Choroid plexus epithelial cell (primary cell): ENCODE results near the gene DYSF.

Source experiments
- DNase-seq: peaks from one replicate; pipeline ENCODE4 v3.0.0-alpha.2; 2010; ENCODE audit warnings: low read depth
- H3K4me3 ChIP-seq: 2 replicates; pipeline ENCODE4 v1.5.1; 2011; ENCODE audit warnings: low read depth, mild to moderate bottlenecking, control low read depth, low read length, moderate library complexity
- CTCF ChIP-seq: conservative IDR thresholded peaks from 2 replicates; pipeline ENCODE4 v1.5.1; 2011; ENCODE audit warnings: low read depth, mild to moderate bottlenecking, control low read depth, inconsistent platforms, low read length, moderate library complexity

DYSF gene

GRCh38 chr2:71702971-71703898 lies 249.9 kb downstream of the DYSF start:
- DNase-seq: no peak
- TF ChIP-seq CTCF: no peak
- no peak overlapping the region for H3K4me3 ChIP-seq

GRCh38 chr2:71704131-71704561 lies 250.8 kb downstream of the DYSF start:
- DNase-seq: no peak
- no peak overlapping the region for H3K4me3 ChIP-seq
- no peak for TF ChIP-seq CTCF

GRCh38 chr2:71704688-71705087 lies 251.3 kb downstream of the DYSF start:
- no peak for DNase-seq
- no peak for TF ChIP-seq CTCF
- no peak overlapping the region for H3K4me3 ChIP-seq

GRCh38 chr2:71705171-71705960 lies 252.0 kb downstream of the DYSF start:
- no peak for TF ChIP-seq CTCF
- DNase-seq: no peak
- H3K4me3 ChIP-seq: no peak overlapping the region

- H3K4me3 ChIP-seq: no peak overlapping the region
- DNase-seq: no peak
- TF ChIP-seq CTCF: no peak
Measured at GRCh38 chr2:71706121-71706520, 252.8 kb downstream of the DYSF start.

- DNase-seq: no peak
- H3K4me3 ChIP-seq: no peak overlapping the region
- no peak for TF ChIP-seq CTCF
Measured at GRCh38 chr2:71706836-71707235, 253.5 kb downstream of the DYSF start.
